GM19328 (cell line): ENCODE results near the gene ACOT7.
A peak's percentile ranks its signal among the peaks of the same experiment; 100 is the strongest.
"Not testable (repeated sequence)": the region's sequence is repeated elsewhere in the genome, so short reads cannot be mapped to it uniquely, and the experiment has no call there.

Experiments
- ATAC-seq: cut with Tn5 transposase; IDR thresholded peaks from one replicate; pipeline ENCODE4 v1.9.1; 2021; ENCODE audit warnings: mild to moderate bottlenecking, moderate library complexity; ENCODE audit not compliant: unreplicated experiment

ACOT7 gene

DNA sequence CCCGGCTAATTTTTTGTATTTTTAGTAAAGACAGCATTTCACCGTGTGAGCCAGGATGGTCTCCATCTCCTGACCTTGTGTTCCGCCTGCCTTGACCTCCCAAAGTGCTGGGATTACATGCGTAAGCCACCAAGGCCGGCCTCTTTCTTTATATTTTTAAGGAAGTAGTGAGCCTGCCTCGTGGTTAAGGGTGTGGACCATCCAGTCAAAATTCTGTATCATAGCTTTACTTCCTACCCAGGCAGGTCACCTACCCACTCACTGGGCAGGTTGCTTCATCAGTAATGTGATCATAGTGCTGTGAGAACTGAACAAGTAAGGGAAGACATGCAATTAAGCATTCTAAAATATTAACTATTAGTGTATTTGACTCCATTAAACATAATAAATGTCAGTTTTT, 8.1 kb upstream of the ACOT7 start:
- no peak for ATAC-seq

DNA sequence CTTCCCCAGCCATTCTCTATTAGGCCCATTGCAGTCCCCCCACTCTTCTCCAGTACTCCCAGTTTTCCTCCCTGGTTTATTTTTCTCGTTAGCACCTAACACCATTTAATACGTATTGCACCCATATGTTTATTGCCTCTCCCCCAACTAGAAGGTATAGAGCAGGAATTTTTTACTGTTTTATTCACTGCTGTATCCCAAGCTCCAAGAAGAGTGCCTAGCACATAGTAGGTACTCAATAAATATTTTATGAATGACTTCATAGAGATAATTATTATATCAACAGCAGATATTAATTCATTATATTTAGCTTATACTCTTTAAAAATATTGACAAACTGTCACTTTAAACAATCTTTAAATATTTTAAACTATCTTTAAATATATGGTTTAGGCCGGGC, 5.7 kb upstream of the ACOT7 start:
- no peak for ATAC-seq

DNA sequence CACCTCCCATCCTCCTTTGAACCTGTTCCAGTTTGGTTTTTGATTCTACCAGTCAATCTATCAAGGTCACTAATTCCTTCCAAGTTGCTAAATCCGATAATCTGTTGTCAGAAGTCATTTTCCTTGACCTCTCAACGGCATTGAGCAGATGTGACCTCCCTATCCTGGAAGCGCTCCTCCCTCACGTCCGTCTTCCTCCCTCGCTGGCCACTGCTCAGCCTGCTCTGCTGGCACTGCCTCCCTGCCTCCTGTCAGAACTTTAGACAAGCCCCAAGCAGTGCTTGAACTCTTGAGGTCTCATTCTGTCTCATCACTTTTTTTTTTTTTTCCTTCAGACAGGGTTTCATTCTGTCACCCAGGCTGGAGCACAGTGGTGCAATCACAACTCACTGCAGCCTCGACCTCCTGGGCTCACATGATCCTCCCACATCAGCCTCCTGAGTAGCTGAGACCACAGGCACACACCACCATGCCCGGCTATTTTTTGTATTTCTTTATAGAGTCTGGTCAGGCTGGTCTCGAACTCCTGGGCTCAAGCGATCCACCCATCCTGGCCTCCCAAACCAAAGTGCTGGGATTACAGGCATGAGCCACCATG, 4.4 kb upstream of the ACOT7 start:
- no peak for ATAC-seq

DNA sequence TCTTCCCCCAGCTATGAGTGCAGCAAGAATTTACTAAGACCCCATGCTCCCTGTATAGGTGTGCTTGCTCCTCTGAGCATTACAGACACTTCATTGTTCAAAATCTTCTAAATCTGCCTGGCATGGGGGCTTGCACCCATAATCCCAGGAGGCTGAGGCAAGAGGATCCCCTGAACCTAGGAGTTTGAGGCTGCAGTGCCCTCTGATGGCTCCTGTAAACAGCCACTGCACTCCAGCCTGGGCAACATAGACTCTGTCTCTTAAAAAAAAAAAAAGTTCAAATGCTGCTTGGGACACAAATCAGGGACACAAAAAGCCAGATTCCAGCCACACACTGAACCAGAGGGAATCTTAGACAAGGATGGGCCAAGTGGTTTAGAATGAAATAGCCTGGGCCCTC, 3.4 kb upstream of the ACOT7 start:
- no peak for ATAC-seq

DNA sequence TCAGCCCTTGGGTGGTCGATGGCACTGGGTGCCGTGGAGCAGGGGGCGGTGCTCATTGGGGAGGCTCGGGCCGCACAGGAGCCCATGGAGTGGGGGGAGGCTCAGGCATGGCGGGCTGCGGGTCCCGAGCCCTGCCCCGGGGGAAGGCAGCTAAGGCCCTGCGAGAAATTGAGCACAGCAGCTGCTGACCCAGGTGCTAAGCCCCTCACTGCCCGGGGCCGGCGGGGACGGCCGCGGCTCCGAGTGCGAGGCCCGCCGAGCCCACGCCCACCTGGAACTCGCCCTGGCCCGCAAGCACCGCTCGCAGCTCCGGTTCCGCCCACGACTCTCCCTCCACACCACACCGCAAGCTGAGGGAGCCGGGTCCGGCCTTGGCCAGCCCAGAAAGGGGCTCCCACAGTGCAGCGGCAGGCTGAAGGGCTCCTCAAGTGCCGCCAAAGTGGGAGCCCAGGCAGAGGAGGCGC, 2.2 kb upstream of the ACOT7 start:
- not testable (repeated sequence) for ATAC-seq

DNA sequence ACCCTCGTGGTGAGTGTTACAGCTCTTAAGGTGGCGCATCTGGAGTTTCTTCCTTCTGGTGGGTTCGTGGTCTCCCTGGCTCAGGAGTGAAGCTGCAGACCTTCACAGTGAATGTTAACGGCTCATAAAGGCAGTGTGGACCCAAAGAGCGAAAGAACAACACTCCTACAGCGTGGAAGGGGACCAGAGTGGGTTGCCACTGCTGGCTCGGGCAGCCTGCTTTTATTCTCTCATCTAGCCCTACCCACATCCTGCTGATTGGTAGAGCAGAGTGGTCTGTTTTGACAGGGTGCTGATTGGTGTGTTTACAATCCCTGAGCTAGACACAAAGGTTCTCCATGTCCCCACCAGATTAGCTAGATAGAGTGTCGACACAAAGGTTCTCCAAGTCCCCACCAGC, 1.6 kb upstream of the ACOT7 start:
- ATAC-seq = not testable (repeated sequence)

DNA sequence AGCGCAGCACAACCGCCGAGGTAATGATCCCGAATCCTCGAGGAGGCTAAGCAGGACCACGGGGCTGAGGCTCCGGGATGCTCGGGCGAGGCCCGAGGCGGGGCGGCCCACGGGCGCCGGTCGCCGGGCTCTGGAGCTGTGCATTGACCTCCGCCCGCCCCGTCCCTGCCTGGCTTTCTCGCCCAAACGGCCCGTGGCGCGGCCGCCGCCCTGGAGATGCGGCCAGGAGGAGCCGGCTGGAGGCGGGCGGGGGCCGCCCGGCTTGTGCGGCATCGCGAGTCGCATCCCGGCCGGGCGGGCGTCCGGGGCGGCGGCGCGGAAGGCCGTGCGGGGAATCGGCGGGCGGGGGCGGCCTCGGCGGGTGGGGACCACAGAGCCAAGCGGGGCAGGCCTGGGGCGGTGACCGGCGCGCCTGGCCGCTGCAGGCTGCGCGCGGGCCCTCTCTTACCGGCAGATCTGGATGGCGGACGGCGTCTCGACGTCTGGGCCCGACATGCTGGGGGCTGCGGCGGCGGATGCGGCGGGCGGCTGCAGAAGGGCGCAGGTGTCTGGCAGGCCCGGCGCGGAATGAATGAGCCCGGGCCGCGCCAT, 663 bp downstream of the ACOT7 start:
- peak; percentile 18 for ATAC-seq

DNA sequence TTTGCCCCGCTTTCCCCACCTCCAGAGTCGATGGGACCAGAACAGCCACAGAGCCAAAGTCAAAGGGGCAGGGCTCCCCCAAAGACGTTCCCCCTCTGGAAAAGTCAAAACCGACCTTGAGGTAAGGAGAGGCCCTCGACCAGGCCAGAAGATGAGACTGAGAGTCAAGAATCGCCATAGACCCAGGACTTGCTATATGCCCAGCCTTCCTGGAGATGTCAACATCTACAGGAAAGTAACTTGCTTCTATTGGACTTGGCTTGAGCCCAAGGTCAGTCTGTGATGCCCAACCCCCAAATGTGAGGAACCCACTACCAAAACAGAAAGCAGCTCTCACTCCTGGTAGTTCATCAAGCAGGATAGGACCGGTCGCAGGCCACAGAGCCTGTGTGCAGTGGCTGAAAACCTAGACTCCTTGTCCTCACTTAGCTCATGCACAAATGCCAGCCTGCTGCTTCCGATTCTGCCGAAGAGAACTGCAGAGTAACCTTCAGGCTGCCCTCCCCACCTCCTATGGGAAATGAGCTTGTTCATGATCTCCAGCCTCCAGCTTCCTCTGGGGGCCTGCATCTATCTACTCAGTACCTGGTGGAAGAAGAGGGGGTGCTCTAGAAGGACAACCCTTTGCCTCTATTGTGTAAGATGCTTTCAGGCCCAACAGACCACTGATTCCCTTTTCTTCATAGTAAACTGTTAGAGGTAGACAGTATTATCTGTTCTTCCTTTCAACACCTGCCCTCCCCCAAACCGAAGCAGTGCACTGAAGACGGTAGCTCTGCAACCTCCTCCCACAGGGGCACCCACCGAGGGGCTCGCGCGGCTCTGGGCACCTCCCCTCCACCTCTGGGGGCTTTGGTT, 1.4 kb downstream of the ACOT7 start:
- no peak for ATAC-seq

DNA sequence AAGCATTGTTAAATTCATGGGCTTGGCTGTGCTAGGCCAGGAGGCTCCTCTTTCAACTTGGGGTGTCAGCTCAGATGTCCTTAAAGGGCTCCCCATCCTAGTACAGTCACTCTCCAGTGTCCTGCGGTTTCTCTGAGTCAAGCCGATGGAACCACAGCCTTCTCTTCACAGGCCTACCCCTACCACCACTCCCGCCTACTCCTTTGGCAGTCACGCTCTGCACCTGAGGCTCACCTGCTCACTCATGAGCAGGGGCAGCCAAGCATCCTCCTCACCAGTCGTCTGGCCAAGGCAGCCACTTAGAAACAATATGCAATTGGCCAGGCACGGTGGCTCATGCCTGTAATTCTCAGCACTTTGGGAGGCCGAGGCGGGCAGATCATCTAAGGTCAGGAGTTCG, 3.6 kb downstream of the ACOT7 start:
- no peak for ATAC-seq

DNA sequence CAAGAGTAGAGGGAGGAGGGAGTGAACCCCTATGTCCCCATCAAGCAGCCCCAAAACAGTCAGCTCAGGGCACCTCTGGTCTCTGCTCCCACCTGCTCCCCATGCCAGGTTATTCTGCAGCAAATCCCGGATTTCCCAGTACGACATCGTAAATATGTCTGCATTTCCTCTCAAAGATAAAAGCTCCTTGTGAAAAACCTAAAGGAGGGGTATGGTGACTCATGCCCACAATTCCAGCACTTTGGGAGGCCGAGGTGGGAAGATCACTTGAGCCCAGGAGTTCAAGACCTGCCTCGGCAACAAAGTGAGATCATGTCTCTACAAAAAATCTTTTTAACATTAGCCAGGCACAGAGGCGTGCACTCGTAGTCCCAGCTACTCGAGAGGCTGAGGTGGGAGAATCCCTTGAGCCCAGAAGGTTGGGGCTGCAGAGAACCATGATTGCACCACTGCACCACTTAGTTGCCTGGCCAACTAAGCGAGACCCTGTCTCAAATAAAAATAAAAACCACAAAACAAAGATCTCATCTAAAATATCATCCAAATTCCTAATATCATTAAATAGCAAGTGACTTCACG, 7.1 kb downstream of the ACOT7 start:
- no peak for ATAC-seq

DNA sequence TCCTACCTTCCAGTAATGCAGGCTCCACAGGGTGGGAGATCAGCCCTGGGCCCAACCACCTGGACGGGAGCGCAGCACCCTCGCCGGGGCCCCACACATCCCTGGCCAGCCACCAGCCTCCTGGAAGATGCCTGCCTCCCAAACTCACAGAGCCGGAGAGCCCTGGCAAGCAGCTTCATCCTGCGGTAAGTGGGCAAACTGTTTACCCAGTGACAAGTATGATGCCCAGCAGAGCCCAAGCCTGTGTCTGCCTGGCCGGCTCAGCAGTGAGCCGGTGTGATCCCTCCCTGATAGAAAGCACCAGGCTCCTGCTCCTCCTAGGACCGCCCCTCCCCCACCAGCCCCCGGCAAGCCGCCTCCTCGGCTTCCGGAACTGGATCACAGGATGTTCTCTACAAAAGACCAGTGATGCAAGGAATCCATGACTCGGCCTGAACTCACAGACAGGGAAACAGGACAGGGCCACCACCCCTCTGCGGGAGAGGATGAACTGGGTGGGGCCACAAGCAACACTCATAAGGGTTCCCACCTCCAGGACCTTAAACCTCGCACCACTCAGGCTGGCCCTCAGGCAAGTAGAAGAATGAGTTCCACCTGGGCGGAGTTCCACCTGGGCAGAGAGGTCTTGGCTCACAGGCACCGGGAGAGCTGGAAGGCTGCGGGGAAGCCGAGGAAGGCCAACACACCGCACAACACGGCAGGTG, 7.9 kb downstream of the ACOT7 start:
- ATAC-seq = no peak

DNA sequence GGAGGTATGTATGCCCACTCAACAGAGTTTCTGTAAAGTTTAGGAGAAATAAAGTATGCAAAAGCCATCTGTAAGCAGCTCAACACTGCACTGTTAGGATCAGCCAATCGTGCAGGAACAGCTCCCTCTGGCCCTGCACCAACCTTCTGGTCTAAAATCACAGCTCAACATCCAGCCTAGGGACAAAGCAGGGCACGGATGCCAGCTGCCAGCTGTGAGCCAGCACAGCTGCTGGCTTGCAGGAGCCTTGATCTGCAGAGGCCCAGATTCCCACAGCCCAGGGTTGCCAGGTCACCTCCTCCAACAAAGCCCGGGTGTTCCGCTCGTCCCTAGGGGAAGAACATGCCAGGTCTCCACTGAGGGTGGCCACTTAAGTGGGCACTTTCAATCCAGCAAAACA, 8.6 kb downstream of the ACOT7 start:
- ATAC-seq = no peak

DNA sequence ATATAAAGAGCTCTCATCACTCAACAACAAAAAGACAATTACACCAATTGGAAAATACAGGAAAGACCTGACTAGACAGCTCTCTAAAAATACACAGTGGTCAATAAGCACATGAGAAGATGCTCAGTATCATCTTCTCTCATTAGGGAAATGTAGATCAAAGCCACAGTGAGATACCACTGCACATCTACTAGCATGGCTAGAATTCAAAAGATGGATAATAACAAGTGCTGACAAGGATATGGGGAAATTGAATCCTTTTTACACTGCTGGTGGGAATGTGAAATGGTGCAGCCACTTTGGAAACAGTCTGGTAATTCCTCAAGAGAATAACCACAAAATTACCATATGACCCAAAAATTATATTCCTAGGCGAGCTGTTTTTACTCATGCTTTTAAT, 9.4 kb downstream of the ACOT7 start:
- ATAC-seq = no peak

DNA sequence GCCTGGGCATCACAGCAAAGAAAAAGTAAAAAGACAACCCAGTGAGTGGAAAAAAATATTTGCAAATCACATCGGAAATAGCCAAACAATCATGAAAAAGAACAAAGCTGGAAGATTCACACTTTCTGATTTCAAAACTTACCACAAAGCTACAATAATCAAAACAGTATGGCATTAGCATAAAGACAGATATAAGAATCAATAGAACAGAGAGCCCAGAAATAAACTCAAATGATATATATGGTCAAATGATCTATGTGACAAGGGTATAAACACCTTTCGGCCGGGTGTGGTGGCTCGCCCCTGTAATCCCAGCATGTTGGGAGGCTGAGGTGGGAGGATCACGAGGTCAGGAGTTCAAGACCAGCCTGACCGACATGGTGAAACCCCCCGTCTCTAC, 13.5 kb downstream of the ACOT7 start:
- ATAC-seq = no peak

DNA sequence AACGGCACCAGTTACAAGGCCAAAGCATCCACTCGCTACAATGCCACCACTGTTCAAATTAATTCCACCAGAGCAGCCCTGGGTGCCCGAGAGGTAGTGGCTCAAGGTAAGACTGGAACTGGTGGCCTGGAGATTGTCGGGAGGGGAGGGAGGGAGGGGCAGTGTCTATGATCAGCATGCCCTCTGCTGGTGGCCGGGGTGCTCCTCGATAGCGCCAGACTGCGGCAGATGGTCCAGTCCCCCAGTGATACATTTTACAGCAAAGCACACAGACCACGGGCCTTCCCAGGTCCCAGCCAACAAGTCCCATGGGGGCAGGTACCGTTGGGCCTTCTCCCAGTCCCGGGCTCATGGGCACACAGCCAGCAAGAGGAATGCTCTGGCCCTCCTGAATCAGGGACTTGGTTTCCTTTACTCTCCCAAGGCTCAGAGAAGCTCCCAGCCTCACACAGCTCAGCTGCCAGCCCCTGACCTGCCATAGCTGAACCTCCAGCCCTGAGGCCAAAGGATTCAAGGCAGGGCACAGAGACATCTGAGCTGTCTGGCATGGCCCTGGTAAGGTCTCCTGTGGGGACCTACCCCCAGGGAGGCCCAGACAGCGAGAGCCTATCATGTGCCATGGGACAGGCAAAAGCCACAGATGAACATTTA, 15.3 kb downstream of the ACOT7 start:
- no peak for ATAC-seq

DNA sequence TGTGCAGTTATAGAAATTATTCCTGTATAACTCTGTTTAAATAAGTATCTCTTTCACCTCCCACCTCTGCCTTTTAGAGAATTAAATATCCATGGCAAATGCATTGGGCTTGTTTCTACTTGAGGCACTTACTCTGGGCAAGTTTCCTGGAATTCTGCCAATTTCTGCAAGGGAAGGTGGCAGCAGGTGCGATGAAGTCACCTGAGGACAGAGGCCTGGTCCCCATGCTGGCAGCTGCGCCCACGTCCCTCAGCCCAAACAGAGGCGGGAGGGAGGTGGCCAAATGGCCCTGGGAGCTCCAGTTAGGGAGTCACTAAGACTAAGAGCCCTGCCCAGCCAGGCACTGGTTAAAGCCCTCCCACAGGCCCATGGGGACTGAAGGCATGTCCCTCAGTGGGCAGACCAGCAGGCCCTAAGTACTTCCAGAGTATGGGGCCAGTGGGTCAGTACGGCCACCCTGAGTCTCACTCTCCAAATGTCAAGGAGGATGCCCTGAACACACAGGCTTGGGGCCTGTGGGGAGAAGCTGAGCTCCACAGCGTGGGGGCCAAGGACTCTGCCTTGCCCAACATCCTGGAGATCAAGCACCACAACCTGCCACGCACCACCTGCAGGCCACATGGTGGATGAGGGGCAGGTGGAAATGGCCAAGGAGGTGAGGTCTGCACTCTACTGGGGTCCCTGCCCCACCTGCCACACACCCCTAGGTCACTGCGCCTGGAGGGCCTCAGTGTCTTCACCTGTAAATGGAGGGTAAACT, 19.4 kb downstream of the ACOT7 start:
- no peak for ATAC-seq

DNA sequence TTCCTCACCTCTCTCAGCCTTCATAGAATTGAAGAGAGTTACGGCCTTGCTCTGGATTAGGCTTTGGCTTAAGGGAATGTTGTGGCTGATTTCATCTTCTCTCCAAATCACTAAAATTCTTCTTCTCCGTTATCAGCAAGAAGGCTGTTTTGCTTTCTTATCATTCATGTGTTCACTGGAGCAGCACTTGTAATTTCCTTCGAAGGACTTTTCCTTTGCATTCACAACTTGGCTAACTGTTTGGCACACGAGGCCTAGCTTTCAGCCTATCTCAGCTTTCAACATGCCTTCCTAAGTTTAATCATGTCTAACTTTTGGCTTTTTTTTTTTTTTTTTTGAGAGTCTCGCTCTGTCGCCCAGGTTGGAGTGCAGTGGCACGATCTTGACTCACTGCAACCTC, 21.3 kb downstream of the ACOT7 start:
- ATAC-seq = not testable (repeated sequence)

DNA sequence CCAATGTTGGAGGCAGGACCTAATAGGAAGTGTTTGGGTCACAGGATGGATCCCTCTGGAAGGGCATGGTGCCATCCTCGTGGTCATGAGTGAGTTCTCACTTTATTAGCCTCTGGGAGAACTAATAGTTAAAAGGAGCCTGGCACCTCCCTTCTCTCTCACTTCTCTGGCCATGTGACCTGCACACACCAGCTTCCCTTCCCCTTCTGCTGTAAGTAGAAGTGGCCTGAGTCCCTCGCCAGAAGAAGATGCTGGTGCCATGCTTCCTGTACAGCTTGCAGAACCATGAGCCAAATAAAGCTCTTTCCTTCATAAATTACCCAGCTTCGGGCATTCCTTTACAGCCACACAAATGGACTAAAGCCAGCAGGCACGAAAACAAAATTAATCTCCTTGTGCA, 23.6 kb downstream of the ACOT7 start:
- ATAC-seq = no peak

DNA sequence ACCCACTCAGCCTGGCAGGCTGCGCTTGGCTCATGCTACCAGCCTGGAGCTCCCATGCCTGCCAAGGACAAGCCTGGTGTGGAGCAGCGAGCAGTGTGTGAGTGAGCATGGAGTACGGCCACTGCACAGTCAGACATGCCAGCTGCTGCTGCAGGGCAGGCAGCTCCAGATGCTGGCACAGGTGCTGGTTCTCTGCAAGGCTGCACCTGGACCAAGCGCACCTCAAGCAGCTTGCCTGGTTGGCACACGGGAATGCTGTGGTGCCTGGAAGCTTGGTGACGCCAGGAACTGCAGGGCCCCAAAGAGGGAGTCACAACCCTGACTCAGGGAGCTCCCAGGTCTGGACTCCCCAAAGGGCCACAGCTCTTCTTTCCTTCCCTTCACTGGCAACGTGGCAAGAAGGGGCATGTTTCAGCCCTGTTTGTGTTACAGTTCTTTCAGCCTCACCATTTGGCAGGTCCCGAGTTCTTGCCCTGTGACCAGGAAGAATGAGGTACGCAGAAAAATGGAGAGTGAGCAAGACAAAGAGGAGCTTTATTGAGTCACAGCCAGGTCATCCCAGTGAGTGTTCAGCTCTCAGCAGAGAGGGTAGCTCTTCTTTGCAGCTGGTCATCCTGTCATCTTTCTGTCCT, 26.1 kb downstream of the ACOT7 start:
- no peak for ATAC-seq
